HCT116 (cell line): ENCODE measurements around the gene PROCA1. TPM values are rescaled to one million over a fixed set of nuclear protein-coding genes. Genes with fewer than 3 reads are reported as not detected.

Source experiments
- ATAC-seq: fragments of 200-7000 bp; cut with Tn5 transposase; 2 replicates; pipeline ENCODE4 v1.9.1; 2020; ENCODE audit warnings: mild to moderate bottlenecking, moderate library complexity
- BruUV-seq: library from RNA; stranded (reverse); fragments of 400-500 nt; replicated peaks from 2 replicates; lab custom pipeline; 2021; lab: Mats Ljungman, UMichigan
- CTCF ChIA-PET: fragments of 300-600 bp; sonication (Branson Sonifier 250); formaldehyde crosslinking; loops from one replicate; lab custom pipeline; 2021; ENCODE audit warnings: antibody characterized with exemption; lab: Charles Lee
- POLR2A ChIA-PET: fragments of 300-600, 350-600 bp; sonication (Branson Sonifier 250); formaldehyde crosslinking; loops from one replicate; lab custom pipeline; 2021; ENCODE audit warnings: antibody characterized with exemption; lab: Charles Lee
- RAD21 ChIA-PET, 2 experiments: fragments of 300-600 bp; sonication (Branson Sonifier 250); formaldehyde crosslinking; loops; one replicate each; lab custom pipeline; 2023; ENCODE audit warnings: low total read pairs in 2 of 2; ENCODE audit not compliant: uncharacterized antibody in 2 of 2, unreplicated experiment in 2 of 2, low non-redundant PET in 1 of 2; lab: Charles Lee
- DNase-seq: peaks from one replicate; pipeline ENCODE4 v3.0.0-alpha.2; 2010; ENCODE audit warnings: low read depth, low spot score
- H2AFZ ChIP-seq: fragments of 200-600 bp; shearing (Covaris generic), sonication (generic); 2 replicates; pipeline ENCODE4 v1.6.1; 2017; ENCODE audit warnings: low read depth, mixed run types, mixed read lengths, antibody characterized with exemption, low read length; ENCODE audit not compliant: poor library complexity, severe bottlenecking
- H3K27ac ChIP-seq: 2 replicates; pipeline ENCODE4 v1.5.1; 2012; ENCODE audit warnings: low read depth, low read length
- H3K27me3 ChIP-seq: fragments of 200-600 bp; sonication (generic); 2 replicates; pipeline ENCODE4 v1.6.1; 2016; ENCODE audit warnings: mixed run types, low read length, mixed read lengths; ENCODE audit not compliant: insufficient read depth
- H3K36me3 ChIP-seq, 2 experiments: fragments of 200-500 bp in 1 of 2; fragments of 200-600 bp in 1 of 2; sonication (Bioruptor generic) in 1 of 2; sonication (generic) in 1 of 2; 2 replicates each; pipeline versions ENCODE4 v1.5.1 to v1.6.1; 2014 to 2016; ENCODE audit warnings: low read length in 2 of 2, inconsistent platforms in 1 of 2, mixed read lengths in 1 of 2, mixed run types in 1 of 2; ENCODE audit not compliant: insufficient read depth in 2 of 2, control insufficient read depth in 1 of 2
- H3K4me1 ChIP-seq, 2 experiments: fragments of 200-600 bp in 1 of 2; sonication (generic) in 1 of 2; 2 replicates each; pipeline versions ENCODE4 v1.5.1 to v1.6.1; 2012 to 2017; ENCODE audit warnings: low read length in 2 of 2, inconsistent platforms in 1 of 2, mild to moderate bottlenecking in 1 of 2, mixed read lengths in 1 of 2, mixed run types in 1 of 2, moderate library complexity in 1 of 2; ENCODE audit not compliant: insufficient read depth in 2 of 2, control insufficient read depth in 1 of 2
- H3K4me2 ChIP-seq: fragments of 200-600 bp; sonication (generic); 2 replicates; pipeline ENCODE4 v1.6.1; 2017; ENCODE audit warnings: mixed run types, low read length, mixed read lengths
- H3K4me3 ChIP-seq, 2 experiments: fragments of 200-600 bp in 1 of 2; sonication (generic) in 1 of 2; replicated peaks in 1 of 2; 2 replicates each; pipeline ENCODE4 v1.5.1; 2011 to 2016; ENCODE audit warnings: low read length in 2 of 2, control low read depth in 1 of 2, low read depth in 1 of 2, mild to moderate bottlenecking in 1 of 2, mixed read lengths in 1 of 2, mixed run types in 1 of 2
- H3K79me2 ChIP-seq: fragments of 200-600 bp; sonication (generic); 2 replicates; pipeline ENCODE4 v1.6.1; 2017; ENCODE audit warnings: mild to moderate bottlenecking, mixed run types, low read length, moderate library complexity, mixed read lengths; ENCODE audit not compliant: insufficient read depth
- H3K9ac ChIP-seq: fragments of 200-600 bp; sonication (generic); 2 replicates; pipeline ENCODE4 v1.6.1; 2016; ENCODE audit warnings: low read length, mixed read lengths
- H3K9me2 ChIP-seq: fragments of 200-600 bp; sonication (generic), shearing (Covaris generic); 2 replicates; pipeline ENCODE4 v1.6.1; 2017; ENCODE audit warnings: mixed run types, mild to moderate bottlenecking, moderate library complexity; ENCODE audit not compliant: insufficient read depth
- H3K9me3 ChIP-seq, 2 experiments: fragments of 200-500 bp in 1 of 2; fragments of 200-600 bp in 1 of 2; sonication (Bioruptor generic) in 1 of 2; sonication (generic) in 1 of 2; 2 replicates each; pipeline ENCODE4 v1.6.1; 2014 to 2017; ENCODE audit warnings: low read length in 2 of 2, mixed read lengths in 2 of 2, inconsistent platforms in 1 of 2, low read depth in 1 of 2, mild to moderate bottlenecking in 1 of 2, mixed run types in 1 of 2, moderate library complexity in 1 of 2; ENCODE audit not compliant: control insufficient read depth in 1 of 2, insufficient read depth in 1 of 2
- H4K20me1 ChIP-seq: fragments of 200-600 bp; sonication (generic), shearing (Covaris generic); 2 replicates; pipeline ENCODE4 v1.6.1; 2017; ENCODE audit warnings: mixed run types, mild to moderate bottlenecking, moderate library complexity; ENCODE audit not compliant: insufficient read depth
- CTCF ChIP-seq, 3 experiments: fragments of 200-600 bp in 1 of 3; sonication (generic) in 1 of 3; IDR thresholded peaks in 2 of 3; conservative IDR thresholded peaks in 1 of 3; 2 replicates each; pipeline ENCODE4 v1.5.1; 2012 to 2017; ENCODE audit warnings: low read depth in 2 of 3, low read length in 2 of 3, antibody characterized with exemption in 1 of 3, borderline replicate concordance in 1 of 3, control low read depth in 1 of 3, mild to moderate bottlenecking in 1 of 3, mixed read lengths in 1 of 3, mixed run types in 1 of 3, moderate library complexity in 1 of 3; ENCODE audit not compliant: insufficient read depth in 1 of 3
- JUND ChIP-seq: IDR thresholded peaks from 2 replicates; pipeline ENCODE4 v1.6.1; 2012
- SP1 ChIP-seq: IDR thresholded peaks from 2 replicates; pipeline ENCODE4 v1.6.1; 2012; ENCODE audit warnings: low read depth
- intact Hi-C: fragments of 100-400 bp; cut with micrococcal nuclease; formaldehyde crosslinking; loops from 2 replicates; pipeline ENCODE4 v1.10.0; 2022
- total RNA-seq: library from RNA; stranded (reverse); gene quantifications from one replicate; pipeline ENCODE4 v1.2.1, GENCODE V29; 2021; ENCODE audit not compliant: unreplicated experiment

Gene PROCA1
- total RNA-seq, 1 experiment from 2014 or later: 0.96 TPM

DNA sequence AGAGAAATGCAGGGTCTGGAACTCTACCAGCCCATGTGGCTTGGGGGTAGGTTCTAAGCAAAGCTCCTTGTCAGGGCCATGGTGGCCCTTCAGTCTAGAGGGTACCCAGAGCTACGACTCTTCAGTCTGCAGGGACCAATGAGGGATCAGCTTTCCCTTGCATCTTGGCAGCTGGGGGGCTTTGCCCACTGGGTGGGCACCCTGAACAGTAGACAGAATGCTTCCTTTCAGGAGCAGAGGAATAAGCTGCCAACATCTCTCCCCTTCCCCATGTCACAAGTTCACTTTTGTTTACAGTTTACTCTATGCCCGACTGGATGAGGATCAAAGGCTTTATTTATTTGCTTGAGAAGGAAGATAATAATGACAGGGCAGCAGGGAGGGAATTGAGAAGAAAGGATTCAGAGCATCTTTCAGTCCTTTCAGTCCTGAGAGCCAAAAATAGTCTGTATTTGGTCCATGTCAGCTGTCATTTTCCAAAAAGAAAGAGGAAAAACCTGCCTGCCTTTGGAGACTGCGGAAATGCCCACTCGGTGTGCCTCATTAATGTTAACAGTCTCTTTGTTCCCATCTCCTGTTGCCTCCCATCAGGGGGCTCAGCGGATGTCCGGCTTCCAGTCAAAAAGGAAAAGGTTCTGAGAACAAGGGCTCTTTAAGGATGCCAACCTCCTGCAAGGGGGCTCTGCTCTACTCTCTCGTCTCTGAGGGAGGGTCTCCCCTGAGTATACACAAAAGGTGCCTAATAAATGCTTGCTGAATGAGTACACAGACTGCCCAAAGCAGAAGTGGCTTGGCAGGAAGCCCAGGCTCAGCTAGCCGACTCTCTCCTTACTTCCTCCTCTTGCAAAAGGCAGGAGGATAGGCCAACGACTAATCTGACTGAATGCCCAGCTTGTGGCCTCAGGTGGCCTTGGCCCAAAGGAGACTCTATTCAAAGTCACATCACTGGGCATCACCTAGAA lies 49.2 kb upstream of the PROCA1 start:
- no peak overlapping the region for H3K27ac ChIP-seq
- H3K79me2 ChIP-seq: peaks cover 8% of the 10 kb centered on the region; the same call in 1 of the 2 replicates
- peak; percentile 41; the same call in 1 of the 2 replicates for ATAC-seq
- H3K4me3 ChIP-seq: no peak overlapping the region
- H3K4me1 ChIP-seq: peaks cover 0 to 14% of the 10 kb centered on the region in 2 experiments; a peak in 3 of 4 replicates
- H3K9ac ChIP-seq: peak overlapping the region; percentile 4; the same call in 1 of the 2 replicates
- peaks cover 13 to 17% of the 10 kb centered on the region in 2 experiments; a peak in 3 of 4 replicates for H3K36me3 ChIP-seq
- H3K9me3 ChIP-seq: no peaks in the 10 kb centered on the region
- intact Hi-C loops: loop anchor here (5.0 to 10.0 kb wide), 2 partner anchors 141 to 354 kb away; partner anchors contain the start of gene DHRS13
- H3K4me2 ChIP-seq: 0 out of 2 replicates have a peak overlapping the region, but pooled peaks have one; percentile 6
- DNase-seq: no peak
- ChIA-PET RAD21 (interaction anchor here in 1 of 2 experiments (1.1 kb wide), 2 partner anchors 34 kb away, joined by 3 to 6 read pairs; no protein-coding TSS in a partner anchor), POLR2A (interaction anchor here (1.0 to 1.4 kb wide), 2 partner anchors 34 to 41 kb away, joined by 3 to 4 read pairs; partner anchors contain the start of gene RPL23A), CTCF (interaction anchor here (5.1 to 5.6 kb wide), 3 partner anchors 12 to 118 kb away, joined by 41 to 61 read pairs (median 57); partner anchors contain the start of gene TLCD1)
- 0 out of 2 replicates have a peak, but pooled peaks have one; percentile 14 for TF ChIP-seq SP1
- TF ChIP-seq JUND: no peak
- no peak overlapping the region for H2AFZ ChIP-seq
- no TSS peak for BruUV-seq
- no peaks in the 10 kb centered on the region for H4K20me1 ChIP-seq
- H3K27me3 ChIP-seq: no peaks in the 10 kb centered on the region
- H3K9me2 ChIP-seq: no peaks in the 10 kb centered on the region

- Histone ChIP-seq H3K36me3 (peaks cover 13 to 17% of the 10 kb centered on the region in 2 experiments; a peak in 3 of 4 replicates), H3K4me1 (peaks cover 2 to 23% of the 10 kb centered on the region in 2 experiments), H3K79me2 (peaks cover 8% of the 10 kb centered on the region; the same call in 1 of the 2 replicates), H3K9me3 (no peaks in the 10 kb centered on the region), H2AFZ (no peak overlapping the region), H3K4me2 (no peak overlapping the region), H3K4me3 (no peak overlapping the region), H4K20me1 (no peaks in the 10 kb centered on the region), H3K9me2 (no peaks in the 10 kb centered on the region), H3K27me3 (no peaks in the 10 kb centered on the region), H3K27ac (no peak overlapping the region), H3K9ac (no peak overlapping the region)
- DNase-seq: no peak
- POLR2A ChIA-PET: no interaction called here
- no peak for TF ChIP-seq CTCF (IDR thresholded peaks at IDR 0.05 in 2 of 3, conservative IDR thresholded peaks at IDR 0.05 in 1 of 3; ENCODE audit: borderline replicate concordance in 1 of 3, insufficient read depth in 1 of 3, low read depth in 2 of 3, low read length in 2 of 3)
- CTCF ChIA-PET: interaction anchor here (5.1 kb wide), 1 partner anchor 10 kb away, joined by 41 read pairs; no protein-coding TSS in a partner anchor
- intact Hi-C loops: no loop called here
- no TSS peak for BruUV-seq
- RAD21 ChIA-PET: interaction anchor here in 1 of 2 experiments (1.1 kb wide), 1 partner anchor 33 kb away, joined by 3 read pairs; no protein-coding TSS in a partner anchor
- ATAC-seq: no peak
These were observed 47.7 kb upstream of the PROCA1 start for GRCh38 chr17:28759256-28759865.
